Measurements from ENCODE around the gene CAD.

The CAD gene

DNA sequence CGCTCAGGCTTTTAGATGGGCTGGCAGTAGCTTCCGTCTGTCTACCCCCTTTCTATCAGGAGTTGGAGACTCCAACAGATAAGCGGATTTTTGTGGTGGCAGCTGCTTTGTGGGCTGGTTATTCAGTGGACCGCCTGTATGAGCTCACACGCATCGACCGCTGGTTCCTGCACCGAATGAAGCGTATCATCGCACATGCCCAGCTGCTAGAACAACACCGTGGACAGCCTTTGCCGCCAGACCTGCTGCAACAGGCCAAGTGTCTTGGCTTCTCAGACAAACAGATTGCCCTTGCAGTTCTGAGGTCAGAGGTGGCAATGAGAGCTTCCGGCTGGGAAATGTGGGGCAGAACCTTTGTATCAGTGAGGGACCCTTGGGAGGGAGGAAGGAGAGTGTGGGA lies 14.8 kb downstream of the CAD start:
- no peak for DNase-seq

GRCh38 chr2:27233341-27233740 lies 16.2 kb downstream of the CAD start:
- DNase-seq, result no peak

DNA sequence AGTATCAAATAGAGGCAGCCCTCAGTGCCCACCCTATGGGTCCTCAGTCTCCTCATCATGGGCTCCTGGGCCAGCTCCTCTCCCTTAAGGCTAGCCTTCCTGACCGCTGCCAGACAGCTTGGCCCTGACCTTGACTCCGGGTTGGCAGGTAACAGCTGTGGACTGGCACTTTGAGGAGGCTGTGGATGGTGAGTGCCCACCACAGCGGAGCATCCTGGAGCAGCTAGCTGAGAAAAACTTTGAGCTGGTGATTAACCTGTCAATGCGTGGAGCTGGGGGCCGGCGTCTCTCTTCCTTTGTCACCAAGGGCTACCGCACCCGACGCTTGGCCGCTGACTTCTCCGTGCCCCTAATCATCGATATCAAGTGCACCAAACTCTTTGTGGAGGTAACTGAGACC lies 19.0 kb downstream of the CAD start:
- DNase-seq, result no peak

- no peak for DNase-seq
These were observed 19.5 kb downstream of the CAD start for GRCh38 chr2:27236626-27237025.

- no peak for DNase-seq
These were observed 20.3 kb downstream of the CAD start for GRCh38 chr2:27237341-27237945.

- DNase-seq, result no peak
These were observed 21.8 kb downstream of the CAD start for GRCh38 chr2:27238976-27239375.

DNA sequence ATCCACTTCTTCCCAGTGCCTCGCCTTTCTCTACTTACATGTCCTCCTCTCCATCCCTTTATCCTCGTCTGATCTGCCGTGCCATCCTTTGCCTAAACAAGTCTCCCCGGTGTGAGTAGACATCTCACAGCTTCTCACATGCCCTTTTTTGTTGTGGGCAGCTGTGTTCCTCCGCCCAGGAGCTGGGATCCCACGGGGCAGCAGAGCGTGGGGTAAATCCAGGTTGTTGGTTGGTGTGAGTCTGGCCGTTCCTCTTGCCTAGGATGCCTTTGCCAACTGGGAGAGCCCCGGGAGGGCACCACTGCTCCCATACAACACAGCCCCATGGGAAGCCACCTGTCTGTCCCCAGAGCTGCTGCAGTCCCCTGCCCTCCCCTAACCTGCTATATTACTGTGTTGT lies 23.2 kb downstream of the CAD start:
- no peak for DNase-seq

- no peak for DNase-seq
These were observed 24.8 kb downstream of the CAD start for GRCh38 chr2:27241761-27242613.

GRCh38 chr2:27242614-27242951 lies 25.4 kb downstream of the CAD start:
- no peak for DNase-seq

DNA sequence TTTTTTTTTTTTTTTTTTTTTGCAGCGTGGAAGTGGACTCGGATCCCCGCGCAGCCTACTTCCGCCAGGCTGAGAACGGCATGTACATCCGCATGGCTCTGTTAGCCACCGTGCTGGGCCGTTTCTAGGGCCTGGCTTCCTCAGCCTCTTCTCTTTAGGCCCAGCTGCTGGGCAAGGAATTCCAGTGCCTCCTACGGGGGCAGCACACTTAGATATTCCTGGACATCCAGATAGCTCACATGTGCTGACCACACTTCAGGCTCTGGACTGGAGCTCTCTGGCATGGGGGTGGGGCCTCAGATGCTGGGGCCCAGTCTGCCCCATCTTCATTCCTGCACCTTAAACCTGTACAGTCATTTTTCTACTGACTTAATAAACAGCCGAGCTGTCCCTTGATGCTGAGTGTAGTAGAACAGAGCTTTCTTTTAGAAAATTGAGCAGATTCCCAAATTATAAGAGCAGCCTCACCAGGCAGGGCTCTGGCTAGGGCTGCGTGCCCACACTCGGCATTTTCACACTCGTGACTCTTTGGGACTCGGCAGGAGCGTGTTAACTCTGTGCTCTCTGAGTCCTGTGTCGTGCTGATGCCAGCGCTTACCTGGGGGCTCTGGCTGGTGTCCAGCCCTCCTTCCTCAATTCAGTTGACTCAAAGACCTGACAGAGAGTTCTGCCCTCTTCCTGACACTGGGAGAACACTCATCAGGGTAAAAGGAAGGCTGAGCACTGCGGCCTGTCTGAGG lies 26.4 kb downstream of the CAD start:
- DNase-seq, result no peak

- no peak for DNase-seq
These were observed 27.9 kb downstream of the CAD start for GRCh38 chr2:27245116-27245515.

- DNase-seq, result no peak
These were observed 28.5 kb downstream of the CAD start for GRCh38 chr2:27245626-27246025.

- no peak for DNase-seq
These were observed 30.7 kb downstream of the CAD start for GRCh38 chr2:27247893-27248292.

DNA sequence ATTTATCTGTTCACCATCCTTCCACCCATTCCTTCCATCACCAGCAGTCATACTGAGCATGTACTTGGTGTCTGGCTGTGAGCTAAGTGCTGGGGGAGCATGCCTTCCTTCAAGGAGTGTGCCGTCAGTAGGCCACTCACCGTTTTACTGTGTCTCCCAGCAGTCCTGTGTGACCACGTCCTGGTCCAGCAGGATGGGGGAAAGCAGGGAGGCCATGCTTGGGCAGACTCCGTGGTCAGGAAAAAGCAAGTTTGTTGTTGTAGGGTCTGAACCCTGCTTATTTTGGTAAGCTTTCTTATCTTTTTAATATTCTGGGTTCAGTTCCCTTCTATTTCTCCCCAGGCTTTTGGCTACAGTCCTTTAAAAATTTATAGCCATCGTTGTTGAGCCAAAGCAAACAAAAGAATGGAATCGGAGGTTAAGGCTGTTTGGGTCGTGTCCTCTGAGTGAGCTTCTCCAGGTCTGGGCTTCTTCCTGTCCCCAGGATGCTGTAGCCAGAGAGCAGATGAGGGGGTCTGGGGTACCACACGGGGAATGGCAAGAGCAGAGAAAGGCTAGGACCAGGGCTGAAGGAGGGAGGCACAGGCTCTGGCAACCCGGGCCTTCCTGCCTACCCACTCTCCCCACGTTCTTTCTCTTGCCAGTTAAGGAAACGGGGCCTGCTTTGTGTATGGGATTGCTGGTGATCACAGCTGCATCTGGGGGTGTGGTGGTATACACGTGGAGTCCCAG lies 32.2 kb downstream of the CAD start:
- DNase-seq, result no peak

GRCh38 chr2:27249891-27250651 lies 32.9 kb downstream of the CAD start:
- DNase-seq, result peak; percentile 31

- no peak for DNase-seq
These were observed 33.6 kb downstream of the CAD start for GRCh38 chr2:27250652-27251379.

DNA sequence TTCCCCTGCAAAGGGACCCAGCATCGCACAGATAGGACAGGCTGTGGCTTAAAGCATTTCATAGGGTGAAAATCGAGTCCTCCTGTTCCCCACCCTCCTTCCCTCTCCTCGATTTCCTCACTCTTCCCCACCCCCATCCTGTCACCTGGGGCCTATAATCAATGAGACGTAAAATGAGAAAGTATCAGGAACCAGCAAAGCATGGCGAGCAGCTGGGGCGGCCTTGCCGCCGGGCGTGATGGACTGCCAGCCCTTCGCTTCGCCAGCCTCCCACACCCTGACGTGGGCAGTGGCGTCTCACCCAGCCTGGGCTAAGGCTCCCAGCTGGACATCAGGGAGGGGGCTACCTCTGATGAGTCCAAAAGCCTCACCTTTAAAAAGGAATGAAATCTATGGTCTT lies 34.6 kb downstream of the CAD start:
- no peak for DNase-seq

GRCh38 chr2:27255187-27255586 lies 38.0 kb downstream of the CAD start:
- no peak for DNase-seq

DNA sequence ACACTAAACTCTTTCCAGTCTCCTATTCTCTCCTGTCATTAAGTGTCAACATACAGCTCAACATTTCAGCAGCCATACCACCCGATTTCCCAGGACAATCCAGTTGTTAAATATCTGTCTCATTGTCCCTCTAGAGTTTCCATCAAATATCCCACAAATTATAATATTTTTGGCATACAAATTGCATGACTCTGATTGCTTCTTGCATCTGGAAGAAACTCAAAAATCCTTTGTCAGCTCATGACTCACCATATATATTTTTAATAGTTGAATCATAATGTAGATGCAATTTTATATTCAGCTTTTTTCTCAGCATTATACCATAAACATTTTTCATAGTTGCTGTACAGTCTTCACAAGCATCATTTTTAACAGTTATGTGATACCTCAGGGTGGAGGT lies 38.5 kb downstream of the CAD start:
- DNase-seq, result no peak

DNA sequence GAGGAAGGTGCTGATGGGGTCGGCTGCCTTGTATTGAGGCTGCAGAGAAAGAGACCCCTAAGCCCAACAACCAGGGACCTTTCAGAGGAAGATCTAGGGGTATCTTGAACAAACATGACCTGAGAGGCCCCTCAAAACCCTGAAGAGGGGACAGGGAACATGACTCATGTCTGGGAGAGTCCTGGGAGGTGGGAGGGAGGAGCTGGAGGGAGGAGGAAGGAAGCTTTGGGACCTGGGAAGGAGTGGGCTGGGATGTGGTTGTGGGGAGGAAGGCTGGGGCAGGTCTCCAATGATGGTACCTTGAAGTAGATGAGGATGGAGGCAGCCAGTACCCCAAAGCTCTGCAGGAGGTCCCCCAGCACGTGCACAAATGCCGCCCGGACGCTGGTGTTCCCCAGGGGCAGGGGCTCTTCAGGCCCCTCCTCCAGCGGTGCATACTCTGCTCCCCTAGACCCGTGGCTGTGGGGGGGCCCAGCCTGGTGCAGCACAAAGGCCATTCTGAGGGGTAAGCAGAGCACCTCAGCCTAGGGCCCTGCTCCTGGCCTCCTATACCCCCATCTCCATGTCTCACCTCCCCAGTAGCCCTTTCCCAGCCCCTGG lies 39.8 kb downstream of the CAD start:
- DNase-seq, result no peak

DNA sequence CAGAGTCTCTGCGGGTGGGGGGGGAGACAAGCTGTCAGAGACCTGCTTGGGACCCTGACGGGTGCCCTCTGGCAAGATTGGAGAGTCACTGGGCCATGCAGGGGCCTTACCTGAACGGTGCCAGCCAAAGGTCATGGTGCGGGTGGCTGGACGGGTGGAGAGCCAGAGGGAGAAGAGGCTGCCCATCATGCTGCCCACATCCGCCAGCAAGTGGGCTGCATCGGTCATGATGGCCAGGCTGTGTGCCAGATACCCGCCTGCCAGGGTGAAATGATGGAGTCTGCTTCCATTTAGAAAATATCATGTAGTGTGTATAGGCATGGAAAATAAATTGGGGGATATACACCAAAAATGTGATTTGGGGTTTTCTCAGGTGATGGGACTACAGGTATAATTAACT lies 40.9 kb downstream of the CAD start:
- DNase-seq, result no peak

All from CD4-positive, alpha-beta T cell treated with Interleukin-4 for 4 hours (primary cell).